OCI-LY1 (cell line): ENCODE measurements around the gene DPH6.

ENCODE experiments used
- H2AFZ ChIP-seq: fragments of 200-600 bp; sonication (generic), shearing (Covaris generic); 2 replicates; pipeline ENCODE4 v1.6.0; 2014; ENCODE audit warnings: antibody characterized with exemption, mild to moderate bottlenecking, low read length
- H3F3A ChIP-seq: fragments of 200-600 bp; sonication (generic), shearing (Covaris generic); 2 replicates; pipeline ENCODE4 v1.6.0; 2014; ENCODE audit warnings: mild to moderate bottlenecking, antibody characterized with exemption, low read length, moderate library complexity; ENCODE audit not compliant: insufficient read depth
- H3K27ac ChIP-seq: fragments of 200-600 bp; sonication (generic); 2 replicates; pipeline ENCODE4 v1.5.1; 2014; ENCODE audit warnings: low read length, mixed run types, mild to moderate bottlenecking, low read depth; ENCODE audit not compliant: poor library complexity, severe bottlenecking
- H3K27me3 ChIP-seq: fragments of 200-600 bp; sonication (generic); 2 replicates; pipeline ENCODE4 v1.6.0; 2014; ENCODE audit warnings: antibody characterized with exemption, mild to moderate bottlenecking, low read length, moderate library complexity; ENCODE audit not compliant: insufficient read depth
- H3K36me3 ChIP-seq: fragments of 200-600 bp; sonication (generic); 2 replicates; pipeline ENCODE4 v1.6.1; 2014; ENCODE audit warnings: mild to moderate bottlenecking, antibody characterized with exemption, low read length, moderate library complexity, mixed read lengths; ENCODE audit not compliant: insufficient read depth
- H3K4me1 ChIP-seq: fragments of 200-600 bp; sonication (generic); 2 replicates; pipeline ENCODE4 v1.5.1; 2014; ENCODE audit warnings: mild to moderate bottlenecking, low read length, moderate library complexity; ENCODE audit not compliant: insufficient read depth, severe bottlenecking
- H3K4me2 ChIP-seq: fragments of 200-600 bp; sonication (generic), shearing (Covaris generic); 2 replicates; pipeline ENCODE4 v1.6.1; 2014; ENCODE audit warnings: low read length
- H3K4me3 ChIP-seq: fragments of 200-600 bp; sonication (generic); 2 replicates; pipeline ENCODE4 v1.5.1; 2014; ENCODE audit warnings: low read length, low read depth, mild to moderate bottlenecking, mixed read lengths; ENCODE audit not compliant: poor library complexity, severe bottlenecking
- H3K79me2 ChIP-seq: fragments of 200-600 bp; shearing (Covaris generic); 2 replicates; pipeline ENCODE4 v1.6.1; 2016; ENCODE audit warnings: mixed run types, low read length, mixed read lengths; ENCODE audit not compliant: insufficient read depth
- H3K9ac ChIP-seq: fragments of 200-600 bp; sonication (generic), shearing (Covaris generic); 2 replicates; pipeline ENCODE4 v1.6.1; 2014; ENCODE audit warnings: mild to moderate bottlenecking, low read length, mixed read lengths
- H3K9me2 ChIP-seq: fragments of 200-600 bp; sonication (generic), shearing (Covaris generic); 2 replicates; pipeline ENCODE4 v1.6.1; 2014; ENCODE audit warnings: low read depth, mild to moderate bottlenecking, low read length, mixed read lengths
- H3K9me3 ChIP-seq: fragments of 200-600 bp; shearing (Covaris generic); 2 replicates; pipeline ENCODE4 v1.6.1; 2014; ENCODE audit warnings: low read length, mixed read lengths
- H4K20me1 ChIP-seq: fragments of 200-600 bp; sonication (generic), shearing (Covaris generic); 2 replicates; pipeline ENCODE4 v1.6.0; 2016; ENCODE audit warnings: mild to moderate bottlenecking, low read length; ENCODE audit not compliant: insufficient read depth
- EZH2 ChIP-seq: fragments of 200-600 bp; sonication (generic), shearing (Covaris generic); IDR thresholded peaks from 2 replicates; pipeline ENCODE4 v1.8.0; 2017; ENCODE audit warnings: borderline replicate concordance, mixed run types, mild to moderate bottlenecking, antibody characterized with exemption, low read length, moderate library complexity, mixed read lengths
- TF ChIP-seq, protein P1 (sequence below): fragments of 200-600 bp; sonication (generic), shearing (Covaris generic); IDR thresholded peaks from 2 replicates; pipeline ENCODE4 v1.5.1; 2017; ENCODE audit warnings: mild to moderate bottlenecking, antibody characterized with exemption, low read length, moderate library complexity, mixed read lengths

DPH6 gene

GRCh38 chr15:35514759-35515158 is 31.2 kb downstream of the DPH6 start:
- Histone ChIP-seq H3K4me2 (no peak overlapping the region), H4K20me1 (no peaks in the 10 kb centered on the region), H3K4me3 (no peak overlapping the region), H3K27ac (no peak overlapping the region), H3K79me2 (no peaks in the 10 kb centered on the region), H3K9me3 (no peaks in the 10 kb centered on the region), H3F3A (no peaks in the 10 kb centered on the region), H2AFZ (no peak overlapping the region), H3K9ac (no peak overlapping the region), H3K4me1 (no peaks in the 10 kb centered on the region), H3K36me3 (no peaks in the 10 kb centered on the region), H3K9me2 (no peaks in the 10 kb centered on the region), H3K27me3 (no peaks in the 10 kb centered on the region)
- TF ChIP-seq EZH2: no peak
- TF ChIP-seq, protein P1, sequence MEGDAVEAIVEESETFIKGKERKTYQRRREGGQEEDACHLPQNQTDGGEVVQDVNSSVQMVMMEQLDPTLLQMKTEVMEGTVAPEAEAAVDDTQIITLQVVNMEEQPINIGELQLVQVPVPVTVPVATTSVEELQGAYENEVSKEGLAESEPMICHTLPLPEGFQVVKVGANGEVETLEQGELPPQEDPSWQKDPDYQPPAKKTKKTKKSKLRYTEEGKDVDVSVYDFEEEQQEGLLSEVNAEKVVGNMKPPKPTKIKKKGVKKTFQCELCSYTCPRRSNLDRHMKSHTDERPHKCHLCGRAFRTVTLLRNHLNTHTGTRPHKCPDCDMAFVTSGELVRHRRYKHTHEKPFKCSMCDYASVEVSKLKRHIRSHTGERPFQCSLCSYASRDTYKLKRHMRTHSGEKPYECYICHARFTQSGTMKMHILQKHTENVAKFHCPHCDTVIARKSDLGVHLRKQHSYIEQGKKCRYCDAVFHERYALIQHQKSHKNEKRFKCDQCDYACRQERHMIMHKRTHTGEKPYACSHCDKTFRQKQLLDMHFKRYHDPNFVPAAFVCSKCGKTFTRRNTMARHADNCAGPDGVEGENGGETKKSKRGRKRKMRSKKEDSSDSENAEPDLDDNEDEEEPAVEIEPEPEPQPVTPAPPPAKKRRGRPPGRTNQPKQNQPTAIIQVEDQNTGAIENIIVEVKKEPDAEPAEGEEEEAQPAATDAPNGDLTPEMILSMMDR: no peak

GRCh38 chr15:35507932-35508638 is 37.9 kb downstream of the DPH6 start:
- Histone ChIP-seq H3K79me2 (no peaks in the 10 kb centered on the region), H3K9ac (no peak overlapping the region), H3K4me3 (no peak overlapping the region), H3K4me1 (peaks cover 25% of the 10 kb centered on the region), H3K27me3 (no peaks in the 10 kb centered on the region), H3K9me2 (no peaks in the 10 kb centered on the region), H3K27ac (no peak overlapping the region), H2AFZ (no peak overlapping the region), H3K36me3 (no peaks in the 10 kb centered on the region), H3K9me3 (no peaks in the 10 kb centered on the region), H4K20me1 (no peaks in the 10 kb centered on the region), H3F3A (no peaks in the 10 kb centered on the region), H3K4me2 (no peak overlapping the region)
- TF ChIP-seq EZH2: no peak
- TF ChIP-seq, protein P1: no peak

GRCh38 chr15:35506272-35506870 is 39.6 kb downstream of the DPH6 start:
- Histone ChIP-seq H3K9me3 (no peaks in the 10 kb centered on the region), H3K27me3 (no peaks in the 10 kb centered on the region), H3K79me2 (no peaks in the 10 kb centered on the region), H3F3A (no peaks in the 10 kb centered on the region), H3K4me3 (no peak overlapping the region), H2AFZ (no peak overlapping the region), H3K36me3 (no peaks in the 10 kb centered on the region), H4K20me1 (no peaks in the 10 kb centered on the region), H3K4me2 (peak overlapping the region; percentile 13; the same call in 1 of the 2 replicates), H3K9ac (no peak overlapping the region; the same call in 1 of the 2 replicates), H3K27ac (peak overlapping the region; percentile 24), H3K9me2 (no peaks in the 10 kb centered on the region), H3K4me1 (peaks cover 25% of the 10 kb centered on the region)
- TF ChIP-seq EZH2: no peak
- TF ChIP-seq, protein P1: no peak
